Measurements from ENCODE around the gene ZBTB42. TPM values are rescaled to one million over a fixed set of nuclear protein-coding genes. Genes with fewer than 3 reads are reported as not detected.

Gene ZBTB42
- total RNA-seq, 4 donors from 2014 or later: 5.9 to 12.3 (median 6.7) TPM

DNA sequence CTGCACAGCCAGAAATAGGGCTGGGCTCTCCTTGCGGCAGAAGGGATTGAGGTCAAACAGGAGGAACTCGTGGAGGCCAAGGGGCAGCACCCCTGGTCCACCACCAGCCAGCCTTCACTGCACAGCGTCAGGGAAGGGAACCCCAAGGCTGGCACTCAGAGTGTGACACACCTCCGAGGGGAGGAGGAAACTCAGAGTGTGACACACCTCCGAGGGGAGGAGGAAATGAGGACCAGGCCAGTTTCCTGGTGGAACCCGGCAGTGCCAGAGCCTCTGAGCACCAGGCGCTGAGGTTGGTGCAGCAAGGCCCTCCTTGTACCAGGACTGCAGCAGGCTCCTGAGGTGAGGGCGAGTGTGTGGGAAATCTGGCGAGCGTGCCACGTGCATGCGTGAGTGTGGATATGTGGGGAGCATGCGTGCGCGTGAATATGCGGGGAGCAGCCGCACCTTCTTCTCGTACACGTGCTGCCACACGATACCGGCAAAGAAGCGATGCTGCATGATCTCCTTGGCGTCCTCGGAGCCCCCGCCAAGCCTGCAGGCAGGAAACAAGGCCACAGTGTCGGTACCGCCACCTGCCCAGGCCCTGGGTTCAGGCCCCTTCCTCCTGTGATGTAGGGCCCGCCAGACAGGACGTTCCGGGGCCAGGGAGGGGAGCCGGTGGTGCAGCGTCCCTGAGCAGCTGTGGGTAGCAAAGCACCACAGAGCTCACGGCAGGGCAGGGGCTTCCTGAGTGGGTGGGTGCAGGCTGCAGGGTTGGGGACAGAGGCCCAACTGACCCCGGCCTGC is 28.8 kb upstream of the ZBTB42 start:
- TF ChIP-seq CTCF (IDR thresholded peaks at IDR 0.05) (no peak), EP300 (IDR thresholded peaks at IDR 0.05) (no peak), POLR2A (IDR thresholded peaks at IDR 0.05) (no peak)
- Histone ChIP-seq H3K27me3 (no peaks in the 10 kb centered on the region), H3K36me3 (peaks cover 0 to 76% (median 0%) of the 10 kb centered on the region in 3 donors), H3K4me1 (peaks cover 0 to 18% (median 7%) of the 10 kb centered on the region in 4 donors), H3K9me3 (peaks cover 0 to 6% (median 0%) of the 10 kb centered on the region in 4 donors), H3K4me3 (no peak overlapping the region), H3K27ac (no peak overlapping the region)
- no peak for DNase-seq (ENCODE audit: low spot score in 2 of 2)
- 86 to 88% methylated on average over 33 of the region's 34 CpGs for WGBS, 2 donors

DNA sequence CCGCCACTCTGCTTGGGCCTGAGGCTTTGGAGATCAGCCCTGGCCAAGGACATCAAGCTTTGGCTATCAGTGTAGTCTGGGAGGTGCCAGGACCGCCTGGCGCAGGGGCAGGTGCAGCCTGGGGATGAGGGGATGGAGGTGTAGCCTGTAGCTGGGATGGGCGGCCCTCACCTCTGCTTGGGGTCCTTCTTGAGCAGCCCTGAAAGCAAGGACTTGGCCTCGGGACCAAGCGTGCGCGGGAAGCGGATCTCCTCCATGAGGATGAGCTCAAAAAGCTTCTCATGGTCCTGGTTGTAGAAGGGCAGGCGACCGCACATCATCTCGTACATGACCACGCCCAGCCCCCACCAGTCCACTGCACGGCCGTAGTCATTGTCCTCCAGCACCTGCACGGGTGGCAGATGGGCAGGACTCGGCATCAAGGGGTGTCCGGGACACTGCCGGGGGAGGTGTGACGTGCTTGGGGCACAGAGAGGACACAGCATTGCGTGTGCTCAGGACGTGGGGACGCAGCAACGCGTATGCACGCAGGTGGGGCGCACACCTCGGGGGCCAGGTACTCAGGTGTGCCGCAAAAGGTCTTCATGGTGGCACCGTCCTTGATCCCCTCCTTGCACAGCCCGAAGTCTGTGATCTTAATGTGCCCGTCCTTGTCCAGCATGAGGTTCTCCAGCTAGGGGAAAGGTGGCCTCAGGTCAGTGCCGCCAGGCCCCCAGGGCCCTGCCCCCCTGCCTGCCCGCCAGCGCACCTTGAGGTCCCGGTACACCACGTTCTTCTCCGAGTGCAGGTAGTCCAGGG is 28.0 kb upstream of the ZBTB42 start:
- Histone ChIP-seq H3K9me3 (peaks cover 0 to 6% (median 0%) of the 10 kb centered on the region in 4 donors), H3K4me1 (peaks cover 0 to 18% (median 7%) of the 10 kb centered on the region in 4 donors), H3K27ac (no peak overlapping the region), H3K36me3 (peaks cover 0 to 82% (median 0%) of the 10 kb centered on the region in 3 donors), H3K4me3 (no peak overlapping the region), H3K27me3 (no peaks in the 10 kb centered on the region)
- WGBS, 2 donors: 94 to 95% methylated on average over 36 to 37 of the region's 38 CpGs
- no peak for TF ChIP-seq EP300 (IDR thresholded peaks at IDR 0.05)
- DNase-seq (ENCODE audit: low spot score in 2 of 2): no peak

GRCh38 chr14:104773505-104774452 is 27.1 kb upstream of the ZBTB42 start:
- DNase-seq (ENCODE audit: low spot score in 2 of 2): no peak
- Histone ChIP-seq H3K27me3 (no peaks in the 10 kb centered on the region), H3K4me1 (peaks cover 0 to 11% (median 2%) of the 10 kb centered on the region in 4 donors), H3K9me3 (peaks cover 0 to 6% (median 0%) of the 10 kb centered on the region in 4 donors), H3K27ac (no peak overlapping the region), H3K4me3 (no peak overlapping the region), H3K36me3 (peaks cover 0 to 90% (median 0%) of the 10 kb centered on the region in 3 donors)
- no peak for TF ChIP-seq EP300 (IDR thresholded peaks at IDR 0.05)
- TF ChIP-seq CTCF (IDR thresholded peaks at IDR 0.05): no peak
- TF ChIP-seq POLR2A (IDR thresholded peaks at IDR 0.05): no peak
- 93 to 96% methylated on average over 25 to 26 of the region's 46 CpGs for WGBS, 2 donors

- Histone ChIP-seq H3K9me3 (peaks cover 0 to 6% (median 0%) of the 10 kb centered on the region in 4 donors), H3K27ac (no peak overlapping the region), H3K4me1 (peaks cover 0 to 3% (median 0%) of the 10 kb centered on the region in 4 donors), H3K36me3 (peaks cover 0 to 97% (median 0%) of the 10 kb centered on the region in 3 donors), H3K4me3 (no peak overlapping the region), H3K27me3 (no peaks in the 10 kb centered on the region)
- WGBS, 2 donors: 90 to 94% methylated on average over 8 to 19 of the region's 20 CpGs
- no peak for TF ChIP-seq POLR2A (IDR thresholded peaks at IDR 0.05)
- no peak for DNase-seq (ENCODE audit: low spot score in 2 of 2)
Measured at GRCh38 chr14:104774453-104775072, 26.3 kb upstream of the ZBTB42 start.

GRCh38 chr14:104775073-104775489 is 25.8 kb upstream of the ZBTB42 start:
- H3K4me1 ChIP-seq: no peaks in the 10 kb centered on the region
- peaks cover 0 to 6% (median 0%) of the 10 kb centered on the region in 4 donors for H3K9me3 ChIP-seq
- H3K27me3 ChIP-seq: no peaks in the 10 kb centered on the region
- no peak overlapping the region for H3K4me3 ChIP-seq
- H3K36me3 ChIP-seq: peaks cover 0 to 97% (median 0%) of the 10 kb centered on the region in 3 donors
- no peak for DNase-seq (ENCODE audit: low spot score in 2 of 2)
- no peak for TF ChIP-seq CTCF (IDR thresholded peaks at IDR 0.05)
- 92 to 95% methylated on average over 4 to 13 of the region's 13 CpGs for WGBS, 2 donors
- H3K27ac ChIP-seq: no peak overlapping the region

Measured in tibial nerve (tissue), 4 donors.